Stimulated activated CD8-positive, alpha-beta memory T cell treated with anti-CD3 and anti-CD28 coated beads, Interleukin-15, amount 100 ng/mL, for 24 hours (primary cell): ENCODE data around the gene MAN2A1.

ENCODE experiments used
- DNase-seq: peaks from one replicate; pipeline ENCODE4 v3.0.0-alpha.2; 2020; ENCODE audit warnings: low read depth

The MAN2A1 gene

DNA sequence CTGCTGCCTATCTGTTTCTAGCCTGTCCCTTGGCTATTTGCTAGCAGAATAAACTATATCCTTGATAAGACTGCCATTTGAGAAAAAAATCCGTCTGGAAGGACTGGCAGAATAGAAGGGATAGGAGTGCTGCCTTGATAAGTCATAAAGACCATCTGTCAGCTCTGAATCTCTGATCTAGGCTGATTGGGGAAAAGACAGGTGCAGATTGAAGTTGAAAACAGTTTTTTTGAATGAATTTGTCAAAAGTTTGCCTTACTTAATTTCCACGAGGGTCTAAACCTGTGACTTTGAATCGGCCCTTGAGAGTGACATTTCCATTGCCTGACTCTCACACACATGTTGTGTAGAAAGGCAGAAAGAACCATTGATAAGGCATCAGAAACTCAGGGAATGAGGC, 218.6 kb downstream of the MAN2A1 start:
- no peak for DNase-seq

DNA sequence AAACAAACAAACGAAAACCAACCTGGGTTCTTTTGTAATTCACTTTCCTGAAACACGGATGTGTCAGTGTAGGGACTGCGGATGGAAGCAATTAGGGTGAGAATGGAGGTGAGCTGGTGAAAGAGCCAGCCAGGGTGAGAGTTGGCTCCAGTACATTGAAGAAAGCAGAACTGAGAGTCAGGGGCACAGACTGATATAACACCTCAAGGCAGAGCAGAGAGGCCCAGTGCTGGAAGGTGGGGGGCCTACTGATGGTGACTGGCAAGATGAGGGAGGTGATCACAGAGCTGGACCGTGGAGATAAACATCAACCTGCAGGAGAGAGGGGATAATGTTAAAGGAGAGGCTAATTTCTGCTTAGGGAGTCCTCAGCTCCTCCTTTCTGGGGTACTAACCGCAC, 221.1 kb downstream of the MAN2A1 start:
- DNase-seq = no peak

DNA sequence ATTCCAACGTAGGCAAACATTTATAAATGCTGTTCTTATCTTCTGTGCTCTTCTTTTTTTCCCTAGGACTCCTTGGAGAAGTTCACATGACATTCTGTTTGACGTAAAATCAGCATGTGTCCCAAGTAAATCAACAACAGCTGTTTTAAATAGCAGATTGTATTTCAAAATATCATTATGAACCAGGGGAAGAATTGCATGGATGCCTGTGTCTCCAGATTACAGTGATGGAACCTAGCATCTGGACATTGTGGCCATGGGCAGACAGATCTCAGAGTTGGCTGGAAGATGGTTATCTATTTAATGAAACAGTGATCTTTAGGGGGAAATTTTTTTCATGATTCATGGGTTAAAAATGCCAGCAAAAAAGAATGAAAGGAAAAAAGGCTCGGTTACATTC, 222.0 kb downstream of the MAN2A1 start:
- DNase-seq = no peak

DNA sequence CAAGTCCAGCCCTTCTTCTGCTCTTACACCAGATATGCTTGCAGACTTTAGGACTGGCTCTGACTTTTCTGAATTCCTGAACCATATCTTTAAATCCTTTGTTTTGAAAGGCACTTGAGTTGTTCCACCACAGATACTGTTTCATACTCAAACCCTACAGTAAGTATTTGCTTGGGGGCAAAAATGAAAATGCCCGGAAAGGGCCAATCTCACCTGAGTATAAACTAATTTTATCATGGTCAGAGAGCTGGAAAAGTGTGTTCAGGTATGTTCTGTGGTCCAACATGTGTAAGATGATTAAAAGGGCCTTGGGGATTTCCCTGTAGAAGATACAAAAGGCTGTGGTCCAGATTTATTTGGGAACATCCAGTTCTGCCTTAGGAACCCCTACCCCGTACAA, 225.2 kb downstream of the MAN2A1 start:
- DNase-seq = no peak

DNA sequence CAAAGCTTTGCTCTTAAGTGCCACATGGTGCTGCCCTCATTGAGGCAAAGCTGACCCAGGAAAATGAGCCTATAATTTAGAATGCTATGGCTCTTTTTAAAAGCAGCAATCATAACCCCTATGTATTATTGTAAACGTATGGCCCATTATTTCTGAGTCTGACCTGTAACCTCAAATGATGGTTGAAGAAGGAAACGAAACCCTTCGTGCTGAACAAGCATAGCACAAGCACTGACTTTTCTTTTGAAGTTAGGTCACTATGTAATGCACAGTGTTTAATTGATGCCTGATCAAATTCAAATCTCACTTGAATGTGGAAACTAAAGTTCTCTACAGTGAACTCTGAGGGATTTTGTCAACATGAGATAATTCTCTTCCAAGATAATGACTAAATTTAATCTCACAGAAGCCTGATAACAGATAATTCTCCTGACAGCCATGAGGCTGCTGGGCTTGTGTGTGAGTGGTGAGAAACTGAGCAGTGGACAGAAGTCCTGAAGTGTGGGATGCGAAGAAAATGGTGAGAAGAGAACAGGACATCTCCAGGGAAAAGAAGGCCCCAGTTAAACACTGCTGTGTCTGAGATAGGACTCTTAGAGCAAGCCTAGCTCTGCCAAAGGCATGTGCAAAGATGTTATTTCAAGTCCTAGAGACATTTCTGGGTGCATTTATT, 226.9 kb downstream of the MAN2A1 start:
- no peak for DNase-seq
